ENCODE results near the gene TNFRSF11A. TPM values are rescaled to one million over a fixed set of nuclear protein-coding genes. Genes with fewer than 3 reads are reported as not detected.
A peak's percentile ranks its signal among the peaks of the same experiment; 100 is the strongest.

Gene TNFRSF11A
- total RNA-seq, 1 donor from 2014 or later: 0.19 TPM

DNA sequence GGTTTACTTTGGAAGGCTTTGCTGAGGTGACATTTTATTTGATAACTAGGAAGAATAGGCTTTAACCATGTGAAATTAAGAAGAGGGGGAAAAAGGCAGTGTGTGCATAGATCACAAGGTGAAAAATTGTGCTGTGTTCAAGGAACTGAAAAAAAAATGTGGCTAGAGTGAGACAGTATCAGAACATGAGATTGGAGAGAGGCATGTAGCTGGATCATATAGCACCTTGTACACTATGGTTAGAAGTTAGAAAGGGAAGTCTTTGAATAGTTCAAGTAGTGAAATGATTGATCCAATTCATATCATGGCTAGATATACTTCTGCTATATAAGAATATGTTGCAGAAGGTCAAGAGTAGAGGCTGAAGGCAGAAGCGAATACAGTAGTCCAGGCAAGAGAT lies 12.3 kb upstream of the TNFRSF11A start:
- Mint-ChIP-seq H3K4me1 (ENCODE audit: unreplicated experiment) (no peaks in the 10 kb centered on the region), H3K9me3 (ENCODE audit: unreplicated experiment) (no peaks in the 10 kb centered on the region), H3K4me3 (ENCODE audit: unreplicated experiment) (no peak overlapping the region), H3K27me3 (ENCODE audit: unreplicated experiment) (peaks cover 15% of the 10 kb centered on the region), H3K27ac (ENCODE audit: unreplicated experiment) (no peak overlapping the region), H3K36me3 (ENCODE audit: unreplicated experiment) (peaks cover 18% of the 10 kb centered on the region)
- TF ChIP-seq, protein P1, sequence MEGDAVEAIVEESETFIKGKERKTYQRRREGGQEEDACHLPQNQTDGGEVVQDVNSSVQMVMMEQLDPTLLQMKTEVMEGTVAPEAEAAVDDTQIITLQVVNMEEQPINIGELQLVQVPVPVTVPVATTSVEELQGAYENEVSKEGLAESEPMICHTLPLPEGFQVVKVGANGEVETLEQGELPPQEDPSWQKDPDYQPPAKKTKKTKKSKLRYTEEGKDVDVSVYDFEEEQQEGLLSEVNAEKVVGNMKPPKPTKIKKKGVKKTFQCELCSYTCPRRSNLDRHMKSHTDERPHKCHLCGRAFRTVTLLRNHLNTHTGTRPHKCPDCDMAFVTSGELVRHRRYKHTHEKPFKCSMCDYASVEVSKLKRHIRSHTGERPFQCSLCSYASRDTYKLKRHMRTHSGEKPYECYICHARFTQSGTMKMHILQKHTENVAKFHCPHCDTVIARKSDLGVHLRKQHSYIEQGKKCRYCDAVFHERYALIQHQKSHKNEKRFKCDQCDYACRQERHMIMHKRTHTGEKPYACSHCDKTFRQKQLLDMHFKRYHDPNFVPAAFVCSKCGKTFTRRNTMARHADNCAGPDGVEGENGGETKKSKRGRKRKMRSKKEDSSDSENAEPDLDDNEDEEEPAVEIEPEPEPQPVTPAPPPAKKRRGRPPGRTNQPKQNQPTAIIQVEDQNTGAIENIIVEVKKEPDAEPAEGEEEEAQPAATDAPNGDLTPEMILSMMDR (IDR thresholded peaks at IDR 0.05): no peak
- no peak for DNase-seq (ENCODE audit: extremely low spot score, unreplicated experiment)

- H3K4me3 Mint-ChIP-seq (ENCODE audit: unreplicated experiment): no peak overlapping the region
- H3K27ac Mint-ChIP-seq (ENCODE audit: unreplicated experiment): no peak overlapping the region
- TF ChIP-seq, protein P1 (IDR thresholded peaks at IDR 0.05): no peak
- no peaks in the 10 kb centered on the region for H3K9me3 Mint-ChIP-seq (ENCODE audit: unreplicated experiment)
- no peaks in the 10 kb centered on the region for H3K36me3 Mint-ChIP-seq (ENCODE audit: unreplicated experiment)
- DNase-seq (ENCODE audit: extremely low spot score, unreplicated experiment): no peak
- no peaks in the 10 kb centered on the region for H3K4me1 Mint-ChIP-seq (ENCODE audit: unreplicated experiment)
- peaks cover 46% of the 10 kb centered on the region for H3K27me3 Mint-ChIP-seq (ENCODE audit: unreplicated experiment)
Observed at GRCh38 chr18:62318228-62319180, 6.6 kb upstream of the TNFRSF11A start.

DNA sequence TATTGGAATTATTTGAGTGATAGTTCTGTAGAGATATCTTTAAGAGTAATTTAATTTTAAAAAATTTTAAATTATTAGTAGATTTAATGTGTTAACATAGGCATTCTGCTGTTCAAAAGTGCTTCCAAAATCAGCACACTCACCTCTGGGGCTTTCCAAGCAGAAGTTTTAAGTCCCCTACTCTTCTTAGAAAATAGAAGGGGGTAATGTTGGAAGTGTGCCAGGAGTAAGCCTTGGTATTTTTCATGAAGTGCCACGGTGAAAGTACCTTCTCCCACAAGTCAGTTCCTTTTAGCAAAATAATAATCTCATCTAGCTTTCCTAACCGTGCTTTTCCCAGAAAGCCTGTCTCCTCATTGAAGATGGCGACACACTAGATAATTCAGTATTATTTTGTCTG lies 3.9 kb upstream of the TNFRSF11A start:
- no peak overlapping the region for H3K27ac Mint-ChIP-seq (ENCODE audit: unreplicated experiment)
- H3K4me3 Mint-ChIP-seq (ENCODE audit: unreplicated experiment): no peak overlapping the region
- no peaks in the 10 kb centered on the region for H3K9me3 Mint-ChIP-seq (ENCODE audit: unreplicated experiment)
- H3K4me1 Mint-ChIP-seq (ENCODE audit: unreplicated experiment): peaks cover 12% of the 10 kb centered on the region
- no peaks in the 10 kb centered on the region for H3K36me3 Mint-ChIP-seq (ENCODE audit: unreplicated experiment)
- no peak for DNase-seq (ENCODE audit: extremely low spot score, unreplicated experiment)
- H3K27me3 Mint-ChIP-seq (ENCODE audit: unreplicated experiment): peaks cover 63% of the 10 kb centered on the region
- TF ChIP-seq, protein P1 (IDR thresholded peaks at IDR 0.05): no peak

- no peaks in the 10 kb centered on the region for H3K9me3 Mint-ChIP-seq (ENCODE audit: unreplicated experiment)
- TF ChIP-seq, protein P1 (IDR thresholded peaks at IDR 0.05): no peak
- no peak for DNase-seq (ENCODE audit: extremely low spot score, unreplicated experiment)
- peak overlapping the region; percentile 57 for H3K4me3 Mint-ChIP-seq (ENCODE audit: unreplicated experiment)
- peaks cover 64% of the 10 kb centered on the region for H3K27me3 Mint-ChIP-seq (ENCODE audit: unreplicated experiment)
- no peaks in the 10 kb centered on the region for H3K36me3 Mint-ChIP-seq (ENCODE audit: unreplicated experiment)
- H3K27ac Mint-ChIP-seq (ENCODE audit: unreplicated experiment): no peak overlapping the region
- H3K4me1 Mint-ChIP-seq (ENCODE audit: unreplicated experiment): peaks cover 13% of the 10 kb centered on the region
Observed at GRCh38 chr18:62323483-62324180, 1.5 kb upstream of the TNFRSF11A start.

Measured in osteocyte (in vitro differentiated cells).